Activated T-cell treated with anti-CD3 and anti-CD28 coated beads for 48 hours (primary cell): Measurements from ENCODE around the gene AP1M1.

Experiments used
- DNase-seq: peaks from one replicate; pipeline ENCODE4 v3.0.0-alpha.2; 2020; ENCODE audit warnings: low read depth

The AP1M1 gene

DNA sequence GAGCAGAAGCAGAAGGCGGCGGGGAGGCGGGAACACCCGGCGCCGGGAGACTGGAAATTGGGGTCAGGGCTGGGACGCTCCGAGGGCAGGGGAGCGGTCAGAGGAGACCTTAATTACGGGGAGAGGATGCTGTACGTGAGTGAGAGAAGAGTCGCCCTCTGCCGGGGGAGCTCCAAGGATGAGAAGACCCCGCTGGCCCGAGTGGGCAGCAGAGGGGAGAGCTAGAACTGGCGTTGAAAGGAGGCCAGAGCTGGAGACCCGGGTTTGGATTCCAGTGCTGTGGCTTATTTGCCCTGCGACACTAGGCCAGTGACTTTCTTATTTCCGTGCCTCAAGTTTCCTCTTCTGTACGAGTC is 12.0 kb upstream of the AP1M1 start:
- no peak for DNase-seq

DNA sequence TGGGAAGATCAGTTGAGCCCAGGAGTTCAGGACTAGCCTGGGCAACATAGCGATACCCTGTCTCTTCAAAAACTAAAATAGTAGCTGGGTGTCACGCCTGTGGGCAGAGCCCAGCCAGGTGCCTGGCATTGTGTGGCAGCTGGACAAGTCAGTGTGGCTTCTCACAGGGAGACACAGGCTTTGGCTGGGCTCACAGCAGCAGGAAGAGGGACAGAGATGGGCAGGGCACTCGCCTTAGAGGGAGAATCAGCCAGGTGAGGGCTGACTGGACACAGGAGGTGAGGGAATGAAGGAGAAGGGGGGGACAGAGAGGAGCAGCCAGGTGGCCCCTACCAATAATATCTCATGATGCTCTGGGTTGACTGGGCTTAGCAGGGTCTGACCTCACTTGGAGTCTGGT is 9.2 kb upstream of the AP1M1 start:
- DNase-seq, result no peak

DNA sequence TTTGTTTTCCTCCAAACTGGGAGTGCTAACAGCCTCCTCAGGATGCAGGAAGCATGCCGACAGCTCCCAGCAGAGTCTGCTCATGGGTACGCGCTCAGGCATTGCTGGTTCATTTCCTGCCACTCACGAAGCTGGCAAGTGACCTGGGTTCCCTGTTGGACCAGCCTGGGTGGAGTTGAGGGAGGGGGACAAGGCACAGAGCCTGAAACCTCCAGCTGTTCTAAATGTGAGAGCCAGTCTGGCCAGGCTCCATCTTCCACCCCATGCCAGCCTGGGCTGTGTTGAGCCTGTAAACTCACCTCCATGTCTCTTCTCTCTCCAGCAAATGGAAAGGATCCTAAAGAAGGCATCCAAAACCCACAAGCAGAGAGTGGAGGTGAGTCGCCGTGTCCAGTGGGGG is 7.5 kb upstream of the AP1M1 start:
- no peak for DNase-seq

GRCh38 chr19:16190736-16191135 is 7.0 kb upstream of the AP1M1 start:
- DNase-seq, result no peak

- DNase-seq, result no peak
Measured at GRCh38 chr19:16191216-16191908, 6.3 kb upstream of the AP1M1 start.

DNA sequence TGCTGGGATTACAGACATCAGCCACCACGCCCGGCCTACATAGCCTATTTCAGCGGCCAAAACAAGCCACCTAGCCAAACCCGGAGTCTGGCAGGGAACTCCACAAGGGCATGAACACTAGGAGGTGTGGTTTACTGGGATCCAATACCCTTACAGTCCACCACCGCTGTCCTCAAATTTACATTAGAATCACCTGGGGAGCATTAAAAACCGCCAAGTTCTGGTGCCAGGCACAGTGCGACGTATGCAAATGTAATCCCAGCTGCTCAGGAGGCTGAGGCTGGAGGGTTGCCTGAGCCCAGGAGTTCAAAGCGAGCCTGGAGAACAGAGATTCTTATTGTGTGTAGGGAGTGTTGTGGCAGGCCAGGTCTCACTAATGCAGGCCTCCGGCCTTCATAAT is 4.2 kb upstream of the AP1M1 start:
- no peak for DNase-seq

GRCh38 chr19:16197188-16197621 is 506 bp upstream of the AP1M1 start:
- DNase-seq, result no peak

- DNase-seq, result no peak
Measured at GRCh38 chr19:16198370-16198651, 600 bp downstream of the AP1M1 start.

- DNase-seq, result no peak
Measured at GRCh38 chr19:16199275-16199932, 1.7 kb downstream of the AP1M1 start.

GRCh38 chr19:16200038-16201010 is 2.6 kb downstream of the AP1M1 start:
- no peak for DNase-seq

DNA sequence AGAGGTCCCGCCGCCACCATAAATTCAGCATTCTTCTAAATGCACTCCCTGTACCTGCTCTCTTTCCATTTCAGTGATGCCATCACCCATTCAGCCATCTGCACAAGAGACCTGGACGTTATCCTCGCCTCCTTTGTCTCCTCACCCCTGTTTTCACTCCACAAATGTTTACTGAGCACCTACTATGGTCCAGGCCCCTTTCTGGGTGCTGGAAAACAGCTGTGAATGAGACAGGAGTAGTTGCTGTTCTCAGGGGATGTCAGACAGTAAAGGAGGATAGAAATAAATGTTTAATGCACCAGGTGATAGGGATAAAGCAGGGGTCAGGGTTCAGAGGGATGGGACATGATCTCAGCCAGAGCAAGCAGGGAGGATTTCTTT is 3.3 kb downstream of the AP1M1 start:
- DNase-seq, result no peak

GRCh38 chr19:16202320-16203255 is 4.9 kb downstream of the AP1M1 start:
- no peak for DNase-seq

DNA sequence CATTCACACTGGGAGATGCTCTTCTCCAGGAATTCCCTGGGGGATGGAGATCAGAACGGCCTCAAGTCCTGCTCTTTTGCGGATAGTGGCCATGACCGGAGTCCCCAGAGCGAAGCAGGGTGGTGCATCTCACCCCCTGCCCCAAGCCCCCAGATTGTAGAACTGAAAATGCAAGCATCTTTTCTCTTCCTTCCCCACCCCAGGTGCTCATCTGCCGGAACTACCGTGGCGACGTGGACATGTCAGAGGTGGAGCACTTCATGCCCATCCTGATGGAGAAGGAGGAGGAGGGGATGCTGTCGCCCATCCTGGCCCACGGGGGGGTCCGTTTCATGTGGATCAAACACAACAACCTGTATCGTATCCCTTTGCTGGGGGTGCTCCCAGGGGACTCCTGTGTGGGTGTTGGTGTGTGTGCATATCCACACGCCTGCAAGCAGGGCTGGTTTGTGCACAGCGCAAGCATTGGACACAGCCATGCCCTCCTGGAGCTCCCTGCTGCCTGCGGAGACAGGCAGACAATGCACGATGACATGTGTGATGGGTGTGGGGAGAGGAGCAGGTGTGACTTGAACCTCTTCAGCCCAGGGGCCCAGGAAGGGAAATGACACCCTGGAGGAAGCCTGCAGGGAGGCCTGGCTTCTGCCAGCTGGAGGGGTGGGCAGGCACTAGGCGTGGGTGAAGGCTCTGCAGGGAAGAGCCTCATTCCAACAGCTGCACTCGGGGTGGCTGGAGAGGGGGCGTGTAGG is 5.7 kb downstream of the AP1M1 start:
- no peak for DNase-seq

GRCh38 chr19:16204005-16204294 is 6.2 kb downstream of the AP1M1 start:
- DNase-seq, result no peak

- DNase-seq, result no peak
Measured at GRCh38 chr19:16205205-16206045, 7.7 kb downstream of the AP1M1 start.

DNA sequence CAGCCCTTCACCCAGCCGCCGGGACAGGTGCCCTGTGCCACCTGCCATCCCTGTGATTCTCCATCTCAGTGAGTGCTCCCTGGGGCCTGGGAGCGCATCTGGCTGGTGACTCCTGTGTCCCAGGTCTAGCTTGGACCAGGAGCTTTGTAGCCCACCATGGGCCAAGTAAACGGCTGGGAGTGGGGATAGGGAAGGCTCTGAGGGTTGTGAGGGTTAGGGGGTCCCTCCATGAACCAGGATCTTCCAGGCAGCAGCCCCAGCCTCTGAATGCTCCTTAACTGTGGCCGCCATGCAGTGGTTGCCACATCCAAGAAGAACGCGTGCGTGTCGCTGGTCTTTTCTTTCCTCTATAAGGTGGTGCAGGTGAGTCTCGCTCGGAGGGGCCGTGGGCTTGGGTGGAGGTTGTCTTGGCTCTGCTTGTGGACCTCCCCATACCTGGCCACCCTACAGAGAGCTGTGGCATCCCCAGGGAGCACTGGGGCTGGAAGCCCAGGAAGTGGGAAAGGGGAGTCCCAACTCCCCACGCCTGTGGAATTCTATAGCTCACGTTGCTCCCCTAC is 8.4 kb downstream of the AP1M1 start:
- no peak for DNase-seq

DNA sequence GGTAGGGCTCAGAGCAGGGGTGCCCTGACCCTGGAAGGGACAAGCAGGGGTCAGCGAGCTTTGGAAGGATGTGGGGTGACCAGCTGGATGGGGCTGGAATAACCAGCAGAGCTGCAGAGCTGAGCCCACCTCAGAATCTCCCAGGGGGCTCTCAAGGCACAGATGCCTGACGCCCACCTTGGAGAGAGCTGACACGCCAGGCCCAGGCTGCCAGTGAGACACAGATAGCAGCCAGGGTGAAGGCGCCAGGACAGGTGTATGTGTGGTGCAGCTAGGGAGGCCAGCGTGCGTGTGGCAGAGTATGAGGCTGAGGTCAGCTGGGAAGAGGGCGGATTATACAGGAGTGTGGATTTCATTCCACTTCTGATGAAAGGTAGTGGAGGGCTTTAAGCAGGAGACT is 8.9 kb downstream of the AP1M1 start:
- DNase-seq, result no peak

DNA sequence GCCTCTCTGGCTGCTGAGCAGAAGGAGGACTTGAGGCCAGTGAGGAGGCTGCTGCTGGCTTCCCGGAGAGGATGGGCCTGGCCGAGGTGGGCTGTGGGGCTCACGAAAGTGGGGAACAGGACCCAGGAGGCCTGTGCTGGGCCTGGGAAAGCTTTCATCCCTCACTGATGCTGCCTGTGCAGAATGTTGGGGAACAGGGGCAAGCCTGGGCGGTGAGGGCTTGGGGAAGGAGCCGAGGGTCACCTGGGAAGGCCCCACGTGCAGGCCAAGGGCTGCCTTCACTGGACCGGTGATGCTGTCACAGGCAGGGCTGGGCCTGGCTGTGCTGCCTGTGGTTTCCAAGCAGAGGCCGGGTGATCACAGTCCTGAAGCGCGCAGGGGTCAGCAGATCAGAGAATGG is 9.4 kb downstream of the AP1M1 start:
- no peak for DNase-seq

DNA sequence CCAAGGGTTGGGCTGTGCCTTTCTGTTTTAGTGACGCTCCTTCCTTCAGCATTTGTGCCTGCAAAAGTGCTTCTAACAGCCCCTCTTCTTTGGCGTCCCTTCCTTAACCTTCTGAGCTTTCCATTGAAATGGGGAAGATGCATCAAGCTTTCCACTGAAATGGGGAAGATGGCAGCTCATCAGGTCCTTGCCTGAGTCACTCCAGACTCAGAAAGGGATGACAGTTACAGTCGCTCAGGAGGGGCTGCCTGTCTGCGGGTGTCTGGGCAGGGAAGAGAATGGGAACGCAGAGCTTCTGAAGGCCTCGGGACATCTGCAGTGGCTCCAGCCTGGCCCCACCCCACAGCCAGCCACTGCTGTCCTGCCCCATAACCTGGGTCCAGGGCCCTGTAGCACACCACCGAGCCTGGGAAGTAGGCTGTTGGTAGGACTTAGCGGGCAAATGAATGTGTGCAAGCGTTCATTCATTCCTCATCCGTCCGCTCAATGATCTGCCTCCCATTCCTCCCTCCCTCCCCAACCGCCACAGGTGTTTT is 9.8 kb downstream of the AP1M1 start:
- DNase-seq, result no peak
